GM12878 (cell line): ENCODE results near the gene ANO3.
A peak's percentile ranks its signal among the peaks of the same experiment; 100 is the strongest.

Experiments used
- CBX5 ChIP-seq: sonication (generic); IDR thresholded peaks from 2 replicates; pipeline ENCODE4 v1.6.1; 2016; ENCODE audit warnings: low read depth, moderate library complexity, mild to moderate bottlenecking, inconsistent platforms
- CEBPB ChIP-seq, 2 experiments: fragments of 150-350 bp in 1 of 2; IDR thresholded peaks; 2 replicates each; pipeline ENCODE4 v1.6.1; 2012 to 2014; ENCODE audit warnings: low read depth in 2 of 2, low read length in 2 of 2, borderline replicate concordance in 1 of 2, inconsistent platforms in 1 of 2
- HDAC2 ChIP-seq: fragments of 200-600 bp; sonication (generic); IDR thresholded peaks from 2 replicates; pipeline ENCODE4 v1.6.1; 2017
- POLR2AphosphoS5 ChIP-seq: IDR thresholded peaks from 2 replicates; pipeline ENCODE4 v1.6.1; 2011; ENCODE audit warnings: mild to moderate bottlenecking, low read length, inconsistent platforms
- RAD21 ChIP-seq: IDR thresholded peaks from 2 replicates; pipeline ENCODE4 v1.6.1; 2011; ENCODE audit warnings: mild to moderate bottlenecking, low read depth, low read length, moderate library complexity; ENCODE audit not compliant: insufficient read depth

DNA sequence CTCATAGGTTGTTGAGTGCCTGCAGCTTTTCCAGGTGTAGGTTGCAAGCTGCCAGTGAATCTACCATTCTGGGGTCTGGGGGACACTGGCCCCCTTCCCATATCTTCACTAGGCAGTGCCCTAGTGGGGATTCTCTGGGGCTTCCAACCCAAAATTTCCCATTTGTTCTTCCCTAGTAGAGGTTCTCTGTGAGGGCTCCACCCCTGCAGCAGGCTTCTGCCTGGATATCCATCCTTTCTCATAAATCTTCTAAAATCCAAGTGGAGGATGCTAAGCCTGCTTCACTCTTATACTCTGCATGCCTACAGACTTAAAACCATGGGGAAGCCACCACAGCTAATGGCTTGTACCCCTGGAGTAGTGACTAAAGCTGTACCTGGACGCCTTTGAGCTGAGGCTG is 33.4 kb downstream of the ANO3 start:
- TF ChIP-seq POLR2AphosphoS5 (no peak), RAD21 (no peak), HDAC2 (no peak), CBX5 (peak; percentile 46; the same call in 1 of the 2 replicates), CEBPB (IDR thresholded peaks at IDR 0.05; ENCODE audit: borderline replicate concordance in 1 of 2, low read depth in 2 of 2, low read length in 2 of 2) (no peak)
